ENCODE measurements around the gene JAKMIP3. TPM values are rescaled to one million over a fixed set of nuclear protein-coding genes. Genes with fewer than 3 reads are reported as not detected.

JAKMIP3 gene
- total RNA-seq, 1 donor from 2014 or later = 1.7 TPM

DNA sequence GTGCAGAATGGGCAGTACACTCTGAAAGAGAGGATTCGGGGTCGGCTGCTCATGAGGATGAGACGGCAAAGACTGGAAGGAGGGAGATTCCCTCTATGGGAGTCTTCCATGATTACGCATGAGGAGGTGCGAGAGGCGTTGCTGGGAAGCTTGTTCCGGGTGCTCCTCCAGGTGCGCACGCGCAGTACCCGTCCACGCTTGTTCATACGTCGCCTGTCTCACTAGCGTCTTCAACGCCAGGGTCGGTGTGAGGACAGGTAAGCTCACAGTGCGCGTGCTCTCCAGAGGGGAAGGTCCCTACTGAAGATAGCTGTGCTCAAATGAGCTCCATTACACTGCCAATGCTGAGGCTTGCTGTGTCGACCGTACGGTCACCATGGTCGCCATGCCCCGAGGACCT is 44.7 kb upstream of the JAKMIP3 start:
- intact Hi-C loops (cut with micrococcal nuclease) = loop anchor here (5.0 kb wide), 1 partner anchor 134 kb away; no protein-coding TSS in a partner anchor
- Histone ChIP-seq H3K36me3 (no peaks in the 10 kb centered on the region), H3K27me3 (ENCODE audit: low read depth) (peaks cover 30% of the 10 kb centered on the region), H3K27ac (replicated peaks) (no peak overlapping the region), H3K9me3 (replicated peaks) (no peaks in the 10 kb centered on the region), H3K4me3 (no peak overlapping the region), H3K4me1 (peaks cover 19% of the 10 kb centered on the region)
- DNase-seq = no peak
- TF ChIP-seq, protein P1, sequence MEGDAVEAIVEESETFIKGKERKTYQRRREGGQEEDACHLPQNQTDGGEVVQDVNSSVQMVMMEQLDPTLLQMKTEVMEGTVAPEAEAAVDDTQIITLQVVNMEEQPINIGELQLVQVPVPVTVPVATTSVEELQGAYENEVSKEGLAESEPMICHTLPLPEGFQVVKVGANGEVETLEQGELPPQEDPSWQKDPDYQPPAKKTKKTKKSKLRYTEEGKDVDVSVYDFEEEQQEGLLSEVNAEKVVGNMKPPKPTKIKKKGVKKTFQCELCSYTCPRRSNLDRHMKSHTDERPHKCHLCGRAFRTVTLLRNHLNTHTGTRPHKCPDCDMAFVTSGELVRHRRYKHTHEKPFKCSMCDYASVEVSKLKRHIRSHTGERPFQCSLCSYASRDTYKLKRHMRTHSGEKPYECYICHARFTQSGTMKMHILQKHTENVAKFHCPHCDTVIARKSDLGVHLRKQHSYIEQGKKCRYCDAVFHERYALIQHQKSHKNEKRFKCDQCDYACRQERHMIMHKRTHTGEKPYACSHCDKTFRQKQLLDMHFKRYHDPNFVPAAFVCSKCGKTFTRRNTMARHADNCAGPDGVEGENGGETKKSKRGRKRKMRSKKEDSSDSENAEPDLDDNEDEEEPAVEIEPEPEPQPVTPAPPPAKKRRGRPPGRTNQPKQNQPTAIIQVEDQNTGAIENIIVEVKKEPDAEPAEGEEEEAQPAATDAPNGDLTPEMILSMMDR (IDR thresholded peaks at IDR 0.05; ENCODE audit: borderline replicate concordance) = no peak

DNA sequence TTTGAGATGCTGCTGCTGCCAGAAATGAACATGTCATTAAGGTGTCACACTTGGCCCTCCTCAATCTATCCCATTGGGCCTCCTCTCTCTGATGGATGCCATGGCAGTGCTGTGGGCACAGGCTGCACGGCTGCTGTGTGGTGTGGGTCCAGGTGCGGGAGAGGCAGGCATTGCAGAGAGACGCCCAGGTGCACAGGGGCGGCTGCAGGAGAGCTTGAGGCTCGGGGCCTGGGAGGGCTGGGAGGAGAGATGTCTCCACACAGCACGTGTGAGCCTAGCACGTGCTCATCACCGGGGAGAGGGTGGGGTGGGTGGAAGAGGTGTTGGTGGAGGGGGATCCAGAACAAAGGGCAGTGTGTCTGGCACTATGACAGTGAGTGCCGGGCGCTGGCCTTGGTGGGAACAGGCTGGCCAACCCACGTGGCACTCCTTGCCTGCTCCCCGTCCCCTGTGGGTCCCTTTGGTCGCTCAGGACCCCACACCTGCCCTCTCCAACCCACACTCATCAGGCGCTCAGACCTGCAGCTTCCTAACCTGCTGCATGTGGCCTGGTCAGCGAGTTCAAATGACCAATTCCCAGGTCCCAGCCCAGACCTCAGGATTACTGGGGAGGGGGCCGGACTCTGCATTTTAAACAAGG is 44.1 kb upstream of the JAKMIP3 start:
- no peak for DNase-seq
- no peaks in the 10 kb centered on the region for H3K36me3 ChIP-seq
- no peak overlapping the region for H3K4me3 ChIP-seq
- intact Hi-C loops (cut with micrococcal nuclease) = loop anchor here (5.0 kb wide), 1 partner anchor 134 kb away; no protein-coding TSS in a partner anchor
- no peaks in the 10 kb centered on the region for H3K9me3 ChIP-seq (replicated peaks)
- H3K27me3 ChIP-seq (ENCODE audit: low read depth) = peaks cover 36% of the 10 kb centered on the region
- no peak overlapping the region for H3K27ac ChIP-seq (replicated peaks)
- TF ChIP-seq, protein P1 (IDR thresholded peaks at IDR 0.05; ENCODE audit: borderline replicate concordance) = no peak
- H3K4me1 ChIP-seq = peaks cover 13% of the 10 kb centered on the region

DNA sequence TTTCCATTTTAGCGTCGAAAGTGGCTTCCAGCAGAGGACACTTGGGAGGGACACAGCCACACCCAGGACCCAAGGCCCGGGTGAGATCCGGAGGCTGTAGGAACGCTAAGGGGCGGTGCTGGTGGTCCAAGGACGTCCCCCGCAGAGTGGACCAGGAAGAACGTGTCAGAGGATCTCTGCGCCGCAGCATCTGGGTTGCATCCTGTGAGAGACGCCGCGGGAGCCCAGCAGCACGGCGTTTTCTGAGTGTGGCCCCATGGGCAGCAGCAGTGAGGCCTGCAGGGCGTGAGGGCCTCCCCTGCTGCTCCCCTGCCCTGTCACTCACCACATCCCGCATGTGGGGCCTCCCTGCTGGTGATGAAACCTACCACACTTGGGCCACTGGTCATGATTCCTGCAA is 43.5 kb upstream of the JAKMIP3 start:
- intact Hi-C loops (cut with micrococcal nuclease) = loop anchor here (5.0 kb wide), 1 partner anchor 135 kb away; no protein-coding TSS in a partner anchor

DNA sequence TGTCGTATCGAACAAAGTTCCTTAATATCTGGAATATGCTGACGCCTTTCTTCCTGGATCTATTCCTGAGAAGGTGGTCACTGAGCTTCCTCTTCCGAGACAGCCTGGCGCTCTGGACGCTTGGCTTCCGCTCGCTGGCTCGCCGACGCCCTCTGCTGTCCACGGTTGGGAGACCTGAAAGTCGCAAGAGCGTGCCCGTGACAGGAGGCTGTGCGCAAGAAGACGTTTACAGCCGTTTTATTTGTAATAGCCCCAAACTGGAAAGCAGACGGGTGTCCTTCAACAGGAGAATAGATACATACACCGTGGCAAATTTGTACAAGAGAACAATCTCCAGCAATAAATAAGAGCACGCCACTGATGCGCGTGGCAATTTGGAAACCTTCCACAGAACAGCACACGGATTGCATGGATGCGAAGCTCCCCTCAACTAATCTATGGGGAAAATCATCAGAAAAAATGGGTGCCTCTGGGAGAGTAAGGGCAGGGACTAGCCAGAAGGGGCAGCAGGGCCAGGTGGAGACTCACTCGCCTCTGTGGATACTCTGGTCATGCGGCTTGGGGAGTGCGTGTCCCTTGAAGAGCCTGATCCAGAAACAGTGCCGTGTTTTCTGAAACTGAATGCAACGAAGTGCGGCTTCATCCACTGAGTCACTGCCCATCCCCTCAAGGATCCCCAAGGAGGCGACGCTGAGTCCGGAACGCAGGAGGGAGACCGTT is 42.5 kb upstream of the JAKMIP3 start:
- Histone ChIP-seq H3K27ac (replicated peaks) (no peak overlapping the region), H3K27me3 (ENCODE audit: low read depth) (peaks cover 52% of the 10 kb centered on the region), H3K4me3 (peak overlapping the region; percentile 59), H3K36me3 (no peaks in the 10 kb centered on the region), H3K9me3 (replicated peaks) (no peaks in the 10 kb centered on the region), H3K4me1 (peaks cover 13% of the 10 kb centered on the region)
- TF ChIP-seq, protein P1 (IDR thresholded peaks at IDR 0.05; ENCODE audit: borderline replicate concordance) = peak; percentile 93
- intact Hi-C loops (cut with micrococcal nuclease) = loop anchor here (5.0 kb wide), 1 partner anchor 136 kb away; no protein-coding TSS in a partner anchor
- DNase-seq = peak; percentile 82

More for the DNA sequence above, 43.5 kb upstream of the JAKMIP3 start:
- Histone ChIP-seq H3K4me3 (no peak overlapping the region), H3K27ac (replicated peaks) (no peak overlapping the region), H3K36me3 (no peaks in the 10 kb centered on the region), H3K27me3 (ENCODE audit: low read depth) (peaks cover 42% of the 10 kb centered on the region), H3K4me1 (peaks cover 13% of the 10 kb centered on the region), H3K9me3 (replicated peaks) (no peaks in the 10 kb centered on the region)
- DNase-seq = no peak
- TF ChIP-seq, protein P1 (IDR thresholded peaks at IDR 0.05; ENCODE audit: borderline replicate concordance) = no peak

DNA sequence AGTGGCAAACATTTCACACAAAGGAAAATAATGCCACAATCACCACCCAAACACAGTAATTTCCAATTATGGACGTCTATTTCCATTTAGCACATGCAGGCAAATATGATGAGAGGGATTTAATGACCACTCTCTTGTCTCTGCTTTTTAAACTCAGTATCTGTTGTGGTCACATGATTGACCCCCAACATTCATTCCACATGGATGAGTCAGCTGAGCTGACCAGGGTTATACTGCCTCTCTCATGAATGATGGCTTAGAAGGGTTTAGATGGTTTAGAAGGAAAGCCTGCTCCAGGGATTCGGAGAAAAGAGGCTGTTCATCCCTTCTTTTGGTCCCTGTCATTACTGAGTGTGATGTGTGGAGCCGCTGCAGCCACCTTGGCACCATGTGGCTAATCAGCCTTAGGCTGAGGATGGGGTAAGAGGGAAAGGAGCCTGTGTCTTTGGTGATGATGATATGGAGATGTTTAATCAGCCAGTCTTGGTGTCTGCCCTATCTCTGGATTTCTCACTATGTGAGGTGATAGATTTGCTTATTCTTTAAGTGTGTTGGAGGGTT is 38.2 kb upstream of the JAKMIP3 start:
- Histone ChIP-seq H3K4me3 (no peak overlapping the region), H3K27ac (replicated peaks) (no peak overlapping the region), H3K36me3 (no peaks in the 10 kb centered on the region), H3K9me3 (replicated peaks) (no peaks in the 10 kb centered on the region), H3K4me1 (peaks cover 13% of the 10 kb centered on the region), H3K27me3 (ENCODE audit: low read depth) (peaks cover 89% of the 10 kb centered on the region)
- intact Hi-C loops (cut with micrococcal nuclease) = no loop called here
- TF ChIP-seq, protein P1 (IDR thresholded peaks at IDR 0.05; ENCODE audit: borderline replicate concordance) = no peak
- no peak for DNase-seq
